Right atrium auricular region (tissue), 2 donors: ENCODE results near the gene AFAP1. TPM values are rescaled to one million over a fixed set of nuclear protein-coding genes. Genes with fewer than 3 reads are reported as not detected.

Experiments
- DNase-seq: peaks from one replicate; pipeline ENCODE4 v3.0.0-alpha.2; 2019; ENCODE audit warnings: low spot score
- H3K27ac ChIP-seq, 2 donors: fragments of 200-600 bp; sonication (generic); 1 replicate in 1 of 2; 2 replicates in 1 of 2; pipeline ENCODE4 v1.5.1; 2016 to 2019
- H3K27me3 ChIP-seq, 2 donors: fragments of 200-600 bp; sonication (generic); one replicate each; pipeline versions ENCODE4 v1.5.1 to v1.6.0; 2017 to 2019
- H3K36me3 ChIP-seq: fragments of 200-600 bp; sonication (generic); one replicate; pipeline ENCODE4 v1.5.1; 2016
- H3K4me1 ChIP-seq, 2 donors: fragments of 200-600 bp; sonication (generic); one replicate each; pipeline versions ENCODE4 v1.5.1 to v1.6.0; 2017 to 2019
- H3K4me3 ChIP-seq, 2 donors: fragments of 200-600 bp; sonication (generic); 1 replicate in 1 of 2; 2 replicates in 1 of 2; pipeline ENCODE4 v1.5.1; 2017 to 2019; ENCODE audit warnings: mild to moderate bottlenecking in 1 of 2, moderate library complexity in 1 of 2
- H3K9me3 ChIP-seq, 2 donors: fragments of 200-600 bp; sonication (generic); one replicate each; pipeline ENCODE4 v1.5.1; 2019
- total RNA-seq, 2 donors: library from RNA; depleted of rRNA; stranded (reverse); fragments of >200 nt; gene quantifications; one replicate each; pipeline ENCODE4 v1.1.0, GENCODE V29; 2016
- TF ChIP-seq, protein P1 (sequence below), 2 donors: fragments of 200-600 bp; sonication (generic); IDR thresholded peaks; one replicate each; pipeline ENCODE4 v1.5.1; 2019; ENCODE audit warnings: antibody characterized with exemption in 2 of 2

AFAP1 gene
- total RNA-seq, 2 donors from 2014 or later = 16.2 to 27.2 TPM

DNA sequence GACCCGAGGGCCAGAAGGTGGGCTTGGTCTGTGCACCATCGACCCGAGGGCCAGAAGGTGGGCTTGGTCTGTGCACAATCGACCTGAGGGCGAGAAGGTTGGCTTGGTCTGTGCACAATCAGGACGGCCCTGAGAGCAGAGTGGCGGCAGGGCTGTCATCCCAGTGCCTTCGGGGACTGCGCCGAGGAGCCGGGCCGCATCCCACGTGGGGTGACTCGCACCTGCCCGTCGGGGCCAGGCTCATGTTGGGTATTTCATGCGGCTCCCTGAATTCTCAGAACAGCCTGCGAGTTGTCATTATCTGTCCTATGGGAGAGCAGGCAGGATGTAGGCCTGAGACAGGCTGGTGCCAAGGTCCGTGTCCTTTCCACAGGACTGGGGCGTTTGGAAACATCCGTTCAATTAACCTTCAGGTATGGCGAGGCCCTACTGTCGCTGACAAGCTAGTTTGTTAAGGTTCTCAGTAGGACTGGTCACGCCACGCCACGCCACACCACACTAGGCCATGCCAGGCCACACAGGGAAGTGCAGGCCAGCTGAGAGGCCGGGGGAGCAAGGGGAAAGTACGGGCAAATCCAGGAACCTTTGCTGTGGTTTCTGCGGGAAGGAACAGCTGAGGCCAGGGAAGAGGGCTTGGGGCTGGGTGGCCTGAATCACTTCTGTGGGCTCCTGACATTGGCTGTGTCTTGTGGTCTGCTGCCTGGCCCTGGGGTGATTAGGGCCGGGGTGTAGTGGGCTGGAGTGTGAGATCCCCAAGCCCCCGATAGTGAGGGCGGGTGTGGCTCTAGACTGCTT is 182.9 kb downstream of the AFAP1 start:
- TF ChIP-seq, protein P1, sequence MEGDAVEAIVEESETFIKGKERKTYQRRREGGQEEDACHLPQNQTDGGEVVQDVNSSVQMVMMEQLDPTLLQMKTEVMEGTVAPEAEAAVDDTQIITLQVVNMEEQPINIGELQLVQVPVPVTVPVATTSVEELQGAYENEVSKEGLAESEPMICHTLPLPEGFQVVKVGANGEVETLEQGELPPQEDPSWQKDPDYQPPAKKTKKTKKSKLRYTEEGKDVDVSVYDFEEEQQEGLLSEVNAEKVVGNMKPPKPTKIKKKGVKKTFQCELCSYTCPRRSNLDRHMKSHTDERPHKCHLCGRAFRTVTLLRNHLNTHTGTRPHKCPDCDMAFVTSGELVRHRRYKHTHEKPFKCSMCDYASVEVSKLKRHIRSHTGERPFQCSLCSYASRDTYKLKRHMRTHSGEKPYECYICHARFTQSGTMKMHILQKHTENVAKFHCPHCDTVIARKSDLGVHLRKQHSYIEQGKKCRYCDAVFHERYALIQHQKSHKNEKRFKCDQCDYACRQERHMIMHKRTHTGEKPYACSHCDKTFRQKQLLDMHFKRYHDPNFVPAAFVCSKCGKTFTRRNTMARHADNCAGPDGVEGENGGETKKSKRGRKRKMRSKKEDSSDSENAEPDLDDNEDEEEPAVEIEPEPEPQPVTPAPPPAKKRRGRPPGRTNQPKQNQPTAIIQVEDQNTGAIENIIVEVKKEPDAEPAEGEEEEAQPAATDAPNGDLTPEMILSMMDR (IDR thresholded peaks at IDR 0.05) = no peak
- Histone ChIP-seq H3K27ac (no peak overlapping the region), H3K4me1 (peaks cover 0 to 14% of the 10 kb centered on the region in 2 donors), H3K27me3 (no peaks in the 10 kb centered on the region), H3K4me3 (no peak overlapping the region), H3K36me3 (peaks cover 4% of the 10 kb centered on the region), H3K9me3 (no peaks in the 10 kb centered on the region)
- DNase-seq = no peak

DNA sequence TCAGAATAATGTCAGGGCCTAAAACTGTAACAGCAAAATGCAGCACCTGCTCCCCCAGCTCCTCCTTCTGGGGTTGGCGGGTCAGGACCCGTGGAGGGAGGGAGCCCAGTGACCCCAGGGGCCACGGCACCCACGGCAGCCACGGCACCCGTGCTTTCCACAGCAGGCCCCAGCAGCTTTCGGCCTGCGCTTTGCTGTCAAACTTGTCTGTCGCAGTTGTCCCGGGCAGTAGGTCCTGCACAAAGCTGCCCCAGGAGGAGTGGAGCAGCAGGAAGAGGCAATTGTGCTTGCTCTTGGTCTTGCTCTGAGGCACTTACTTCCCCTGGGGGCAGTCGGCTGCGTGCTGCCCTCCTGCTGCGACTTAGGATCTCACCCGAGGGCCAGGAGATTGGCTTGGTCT is 183.6 kb downstream of the AFAP1 start:
- DNase-seq = no peak
- H3K9me3 ChIP-seq = no peaks in the 10 kb centered on the region

DNA sequence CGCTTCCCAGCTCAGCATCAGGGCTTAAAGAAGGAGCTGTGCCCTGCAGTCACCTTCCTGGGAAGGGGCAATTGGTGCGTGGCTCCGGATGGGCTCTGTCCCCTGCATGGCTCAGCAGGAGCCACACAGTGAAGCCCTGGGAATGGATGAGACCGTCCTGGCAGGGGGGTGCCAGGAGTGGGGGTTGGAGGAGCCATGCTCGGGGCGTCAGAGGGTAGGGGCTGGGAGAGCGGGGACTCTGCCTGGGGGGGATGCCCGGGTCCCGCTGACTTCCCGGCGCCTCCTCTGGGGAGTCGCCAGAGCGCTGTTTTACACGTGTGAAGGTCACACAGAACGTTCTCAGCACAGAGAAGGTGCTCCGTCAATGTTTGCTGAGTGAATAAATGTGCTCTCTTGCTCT is 184.1 kb downstream of the AFAP1 start:
- Histone ChIP-seq H3K36me3 (peaks cover under 1% of the 10 kb centered on the region), H3K4me3 (no peak overlapping the region), H3K27me3 (no peaks in the 10 kb centered on the region), H3K9me3 (no peaks in the 10 kb centered on the region), H3K4me1 (peaks cover 0 to 14% of the 10 kb centered on the region in 2 donors), H3K27ac (no peak overlapping the region)
- TF ChIP-seq, protein P1 (IDR thresholded peaks at IDR 0.05) = no peak
- no peak for DNase-seq

More for the DNA sequence above, 183.6 kb downstream of the AFAP1 start:
- Histone ChIP-seq H3K27me3 (no peaks in the 10 kb centered on the region), H3K27ac (no peak overlapping the region), H3K4me3 (no peak overlapping the region), H3K36me3 (peaks cover 4% of the 10 kb centered on the region), H3K4me1 (peaks cover 0 to 14% of the 10 kb centered on the region in 2 donors)
- TF ChIP-seq, protein P1 (IDR thresholded peaks at IDR 0.05) = no peak

DNA sequence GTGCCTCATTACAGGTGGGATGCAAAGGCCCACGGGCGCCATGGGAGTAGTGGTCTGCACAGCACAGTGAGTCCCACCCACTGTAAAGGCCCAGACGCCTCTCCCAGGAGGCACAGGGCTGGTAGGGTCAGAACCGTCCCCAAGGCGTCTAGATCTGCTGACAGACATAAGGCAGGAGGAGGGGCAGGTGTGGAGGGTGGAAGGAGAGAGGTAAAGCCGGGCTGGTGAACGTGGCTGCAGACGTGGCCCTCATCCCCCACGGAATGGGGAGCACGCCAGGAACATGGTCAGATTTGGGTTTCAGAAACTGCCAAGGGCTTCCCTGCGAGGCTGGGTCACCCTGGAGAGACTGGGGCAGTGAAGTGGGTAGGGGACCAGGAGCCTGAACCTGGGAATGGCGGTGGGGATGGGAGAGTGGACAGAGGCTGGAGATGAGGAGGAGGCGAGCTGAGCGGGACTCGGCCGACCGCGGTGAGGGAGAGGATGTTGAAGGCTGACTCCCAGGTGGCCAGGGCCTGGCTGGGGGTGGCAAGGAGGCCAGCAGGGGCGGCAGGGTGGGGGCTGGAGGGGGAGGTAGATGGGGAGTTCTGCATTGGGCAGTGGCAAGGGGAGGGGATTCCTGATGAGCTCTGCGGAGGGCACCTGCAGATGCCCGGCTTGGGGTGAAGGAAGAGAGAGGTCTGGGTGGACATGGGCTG is 184.9 kb downstream of the AFAP1 start:
- TF ChIP-seq, protein P1 (IDR thresholded peaks at IDR 0.05) = no peak
- Histone ChIP-seq H3K9me3 (no peaks in the 10 kb centered on the region), H3K27ac (no peak overlapping the region), H3K36me3 (no peaks in the 10 kb centered on the region), H3K4me1 (peaks cover 0 to 14% of the 10 kb centered on the region in 2 donors), H3K4me3 (no peak overlapping the region), H3K27me3 (no peaks in the 10 kb centered on the region)
- no peak for DNase-seq

DNA sequence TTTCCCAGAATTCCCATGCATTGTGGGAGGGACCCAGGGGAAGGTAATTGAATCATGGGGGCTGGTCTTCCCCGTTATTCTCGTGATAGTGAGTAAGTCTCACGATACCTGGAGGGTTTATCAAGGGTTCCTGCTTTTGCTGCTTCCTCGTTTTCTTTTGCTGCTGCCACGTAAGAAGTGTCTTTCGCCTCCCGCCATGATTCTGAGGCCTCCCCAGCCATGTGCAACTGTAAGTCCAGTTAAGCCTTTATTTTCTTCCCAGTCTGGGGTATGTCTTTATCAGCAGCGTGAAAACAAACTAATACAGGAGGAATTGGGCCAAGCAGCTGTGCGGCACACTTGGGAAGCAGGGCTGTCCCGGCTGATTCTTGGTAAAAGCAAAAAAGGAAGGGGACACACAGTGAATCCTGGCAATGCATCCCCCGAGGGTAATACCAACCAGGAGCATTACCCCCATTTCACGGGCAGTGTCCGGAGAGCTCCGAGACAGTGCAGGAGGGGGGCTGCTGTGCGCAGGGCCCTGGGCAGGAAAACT is 185.7 kb downstream of the AFAP1 start:
- H3K27ac ChIP-seq = no peak overlapping the region
- no peaks in the 10 kb centered on the region for H3K27me3 ChIP-seq
- H3K4me1 ChIP-seq = peaks cover 0 to 14% of the 10 kb centered on the region in 2 donors
- H3K9me3 ChIP-seq = no peaks in the 10 kb centered on the region
- H3K36me3 ChIP-seq = no peaks in the 10 kb centered on the region
- TF ChIP-seq, protein P1 (IDR thresholded peaks at IDR 0.05) = no peak
- H3K4me3 ChIP-seq = no peak overlapping the region
- DNase-seq = no peak
